ENCODE data around the gene GP1BA.
"Not testable (repeated sequence)": the region's sequence is repeated elsewhere in the genome, so short reads cannot be mapped to it uniquely, and the experiment has no call there.

GP1BA gene

DNA sequence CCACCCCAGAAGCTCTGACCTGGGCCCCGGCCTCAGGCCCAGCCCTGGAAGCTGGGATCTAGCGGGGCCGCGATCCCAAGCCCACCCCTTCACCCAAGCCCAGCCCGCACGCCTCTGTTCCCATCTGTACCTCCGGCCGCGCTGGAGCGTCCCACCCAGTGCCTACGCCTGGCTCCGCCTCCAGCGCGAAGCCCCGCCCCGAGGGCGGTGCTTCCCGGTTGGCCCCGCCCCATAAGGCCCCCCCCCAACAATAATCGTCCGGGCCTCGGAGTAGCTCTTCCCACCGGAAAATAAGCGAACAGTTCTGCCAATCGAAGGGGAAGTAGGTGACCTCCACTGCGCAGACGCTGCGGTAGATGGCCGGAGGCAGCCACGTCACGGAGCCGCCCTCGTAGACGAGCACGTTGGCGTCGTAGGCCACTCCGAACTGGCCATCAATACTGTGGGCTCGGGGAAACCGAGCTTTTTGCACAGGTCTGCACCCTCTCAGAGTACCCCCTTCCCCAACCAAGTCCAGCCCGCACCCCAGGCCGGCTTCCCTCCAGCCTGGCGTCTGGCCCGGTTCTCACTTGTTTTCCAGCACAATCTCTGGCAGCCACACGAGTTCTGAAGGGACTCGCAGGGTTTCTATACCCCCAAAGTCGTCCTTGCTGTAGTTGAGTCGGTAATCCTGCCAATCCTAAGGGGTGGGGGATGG lies 30.3 kb upstream of the GP1BA start:
- DNase-seq (ENCODE audit: low spot score) = peak; percentile 46

DNA sequence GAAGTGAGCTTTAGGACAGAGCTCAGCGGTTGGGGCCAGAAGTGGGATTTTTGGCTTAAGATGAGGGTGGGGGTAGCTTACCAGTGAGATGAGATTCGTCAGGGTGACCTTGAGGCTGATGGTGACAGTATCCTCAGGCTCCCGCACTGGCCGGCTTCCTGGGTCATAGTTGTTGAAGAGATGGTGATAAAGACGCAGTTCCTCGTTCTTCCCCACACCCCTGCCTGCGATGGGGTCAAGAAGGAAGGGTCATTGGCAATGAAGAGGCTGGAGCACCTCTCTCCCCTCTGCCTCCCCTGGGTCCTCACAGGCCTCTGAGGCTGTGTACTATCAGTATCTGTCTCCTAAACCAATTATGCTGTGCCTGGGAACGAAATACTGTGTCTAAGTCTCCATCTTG lies 29.5 kb upstream of the GP1BA start:
- no peak for DNase-seq (ENCODE audit: low spot score)

DNA sequence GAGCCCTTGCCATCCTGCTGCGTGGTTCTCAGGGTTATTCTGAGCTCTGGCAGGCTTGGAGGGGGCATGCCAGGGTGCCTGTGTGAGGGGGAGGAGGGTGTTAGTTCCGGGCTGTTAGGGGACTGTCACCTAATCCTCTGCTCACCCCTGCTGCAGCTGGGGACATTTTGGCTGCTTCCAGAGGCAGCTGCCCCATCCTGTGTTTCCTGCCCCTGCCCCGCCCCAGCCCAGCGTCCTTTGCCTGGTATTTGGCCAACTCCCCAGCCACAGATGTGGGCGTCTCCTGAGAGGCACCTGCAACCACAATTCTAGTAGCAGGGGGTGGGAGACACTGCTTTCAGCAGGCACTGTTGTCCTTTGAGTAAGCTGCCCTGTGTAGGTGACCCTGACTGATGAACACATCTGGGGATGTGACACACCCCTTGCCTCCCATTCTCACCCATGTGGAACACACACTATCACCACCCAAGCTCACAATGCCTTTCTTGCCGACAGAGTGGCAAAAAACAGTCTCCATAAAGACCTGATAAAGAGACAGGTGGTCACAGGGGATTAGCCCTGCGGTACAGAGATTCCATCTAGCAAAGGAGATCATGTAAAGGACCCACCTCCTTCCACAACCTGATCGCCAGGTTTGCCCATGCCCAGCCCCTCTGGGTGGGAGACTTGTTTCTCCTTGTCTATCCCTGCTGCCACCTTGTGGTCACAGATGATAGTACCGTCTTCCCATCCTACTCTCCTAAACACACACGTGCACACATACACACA lies 28.8 kb upstream of the GP1BA start, which contains the start of gene CHRNE:
Gene CHRNE (minus strand): TSS at position 48 of the 768 bp plus-strand sequence. CDS start 35 bp downstream, at position 13.
- DNase-seq (ENCODE audit: low spot score) = peak; percentile 68

DNA sequence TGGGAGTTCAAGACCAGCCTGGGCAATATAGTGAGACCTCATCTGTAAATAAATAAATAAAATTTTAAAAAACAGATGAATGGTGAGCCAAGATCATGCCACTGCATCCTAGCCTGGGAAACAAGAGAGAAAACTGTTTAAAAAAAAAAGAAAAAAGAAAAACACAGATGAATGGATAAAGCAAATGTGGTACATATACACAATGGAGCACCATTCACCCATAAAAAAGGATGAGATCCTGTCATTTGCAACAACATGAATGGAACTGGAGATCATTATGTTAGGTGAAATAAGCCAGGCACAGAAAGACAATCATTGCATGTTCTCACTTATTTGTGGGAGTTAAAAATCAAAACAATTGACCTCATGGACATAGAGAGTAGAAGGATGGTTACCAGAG lies 25.4 kb upstream of the GP1BA start:
- DNase-seq (ENCODE audit: low spot score) = not testable (repeated sequence)

DNA sequence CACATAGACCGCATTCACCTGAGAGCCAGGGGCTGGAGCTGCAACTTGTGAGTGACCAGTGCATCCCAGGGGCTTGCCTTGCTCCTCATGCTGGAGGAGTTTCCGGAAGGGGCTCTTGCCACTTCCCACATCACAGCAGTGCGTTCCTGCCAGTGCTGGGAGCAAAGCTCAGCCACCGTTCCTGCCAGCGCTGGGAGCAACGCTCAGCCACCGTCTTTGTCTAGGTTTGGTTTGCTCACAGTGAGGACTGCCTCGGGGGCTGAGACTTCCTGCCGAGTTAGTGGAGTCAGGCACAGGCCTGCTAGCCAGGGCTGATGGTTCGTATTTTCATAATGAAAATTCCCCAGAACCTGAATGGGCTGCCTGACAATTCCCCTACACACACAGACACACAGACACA lies 23.8 kb upstream of the GP1BA start:
- no peak for DNase-seq (ENCODE audit: low spot score)

DNA sequence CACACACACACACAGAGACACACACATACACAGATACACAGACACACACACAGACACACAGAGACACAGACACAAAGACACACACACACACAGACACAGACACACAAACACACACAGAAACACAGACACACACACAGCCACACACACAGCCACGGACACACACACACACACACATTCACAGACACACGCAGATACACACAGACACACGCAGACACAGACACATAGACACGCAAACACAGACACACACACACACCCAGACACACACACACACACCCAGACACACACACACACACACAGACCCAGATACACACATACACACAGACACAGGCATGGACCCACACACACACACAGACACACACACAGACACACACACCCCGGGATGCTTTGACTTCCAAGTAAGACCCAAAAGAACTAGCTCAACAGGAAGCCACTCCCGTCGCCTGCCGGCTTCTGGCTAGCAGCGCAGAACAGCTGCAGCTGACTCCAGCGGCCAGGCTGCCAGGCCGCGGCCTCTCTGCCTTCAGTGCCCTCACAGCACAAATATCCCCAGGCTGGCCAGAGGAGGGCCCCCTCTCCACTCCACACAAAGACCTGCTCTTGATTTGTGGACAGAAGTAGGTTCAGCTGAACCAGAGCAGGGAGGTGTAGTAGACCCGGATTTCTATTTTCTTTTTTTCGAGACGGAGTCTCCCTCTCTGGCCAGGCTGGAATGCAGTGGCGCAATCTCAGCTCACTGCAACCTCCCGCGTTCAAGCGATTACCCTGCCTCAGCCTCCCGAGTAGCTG lies 23.2 kb upstream of the GP1BA start:
- peak; percentile 89 for DNase-seq (ENCODE audit: low spot score)

DNA sequence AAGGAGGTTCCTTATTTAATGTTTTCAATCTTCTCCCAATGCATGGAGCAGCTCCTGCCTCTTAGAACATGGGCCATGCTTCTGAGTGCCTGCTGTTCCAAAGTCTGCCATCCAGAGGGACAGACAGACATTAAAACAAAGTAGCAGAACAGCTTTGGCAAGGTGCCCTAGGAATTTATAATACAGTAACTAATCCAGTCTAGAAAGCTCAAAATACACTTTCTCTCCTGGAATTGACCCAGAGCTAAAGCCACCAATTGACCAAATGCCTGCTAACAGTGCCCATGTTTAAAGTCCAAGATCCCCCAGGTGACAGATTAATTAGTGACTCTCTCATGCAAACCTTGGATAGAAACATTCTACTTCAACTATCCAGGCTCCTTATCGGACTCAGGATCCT lies 18.1 kb upstream of the GP1BA start:
- DNase-seq (ENCODE audit: low spot score) = no peak

DNA sequence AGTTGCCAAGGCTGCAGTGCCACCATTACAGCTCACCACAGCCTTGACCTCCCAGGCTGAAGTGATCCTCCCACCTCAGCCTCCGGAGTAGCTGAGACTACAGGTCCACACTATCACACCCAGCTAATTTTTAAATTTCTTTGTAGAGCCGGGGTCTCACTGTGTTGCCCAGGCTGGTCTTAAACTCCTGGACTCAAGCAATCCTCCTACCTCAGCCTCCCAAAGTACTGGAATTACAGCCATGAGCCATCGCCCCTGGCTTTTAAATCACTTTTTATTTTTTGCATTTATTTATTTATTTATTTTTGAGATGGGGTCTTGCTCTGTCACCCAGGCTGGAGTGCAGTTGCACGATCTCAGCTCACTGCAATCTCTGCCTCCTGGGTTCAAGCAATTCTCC lies 17.5 kb upstream of the GP1BA start:
- not testable (repeated sequence) for DNase-seq (ENCODE audit: low spot score)

DNA sequence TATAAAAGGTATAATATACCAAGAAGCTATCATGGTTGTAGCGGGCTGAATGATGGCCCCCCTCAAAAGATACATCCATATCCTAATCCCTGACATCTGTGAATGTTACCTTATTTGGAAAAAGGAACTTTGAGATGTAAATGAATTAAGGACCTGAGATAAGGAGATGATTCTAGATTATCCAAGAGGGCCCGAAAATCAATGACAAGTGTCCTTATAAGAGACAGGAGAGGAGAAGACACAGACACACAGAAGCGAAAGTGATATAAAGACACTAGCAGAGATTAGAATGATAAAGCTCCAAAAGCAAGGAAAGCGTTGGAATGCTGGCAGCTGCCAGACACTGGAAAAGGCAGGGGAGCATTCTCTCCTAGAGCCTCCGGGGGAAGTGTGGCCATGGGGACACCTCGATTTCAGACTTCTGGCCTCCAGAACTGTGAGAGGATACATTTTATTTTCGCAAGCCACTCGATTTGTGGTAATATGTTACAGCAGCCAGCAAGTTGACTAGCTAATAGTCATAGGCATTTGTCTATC lies 12.5 kb upstream of the GP1BA start:
- DNase-seq (ENCODE audit: low spot score) = no peak

DNA sequence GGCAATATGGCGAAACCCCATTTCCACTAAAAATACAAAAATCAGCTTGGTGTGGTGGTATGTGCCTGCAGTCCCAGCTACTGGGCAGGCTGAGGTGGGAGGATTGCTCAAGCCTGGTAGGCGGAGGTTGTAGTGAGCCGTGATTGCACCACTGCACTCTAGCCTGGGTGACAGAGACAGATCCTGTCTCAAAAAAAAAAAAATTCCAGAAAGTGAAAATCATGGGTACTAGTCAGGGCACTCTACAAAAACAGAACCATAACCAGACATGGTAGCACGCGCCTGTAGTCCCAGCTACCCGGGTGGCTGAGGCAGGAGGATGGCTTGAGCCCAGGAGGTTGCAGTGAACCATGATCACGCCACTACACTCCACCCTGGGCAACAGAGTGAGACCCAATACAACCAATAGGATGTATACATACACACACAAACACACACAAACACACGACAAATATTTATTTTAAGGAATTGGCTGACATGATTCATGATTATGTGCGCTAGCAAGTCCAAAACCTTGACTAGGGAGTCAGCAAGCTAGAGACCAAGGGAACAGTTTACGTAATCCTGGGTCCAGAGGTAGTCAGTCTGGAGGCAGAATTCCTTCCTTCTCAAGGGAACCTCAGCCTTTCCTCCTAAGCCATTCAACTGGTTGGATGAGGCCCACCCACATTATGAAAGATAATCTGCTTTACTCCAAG lies 11.6 kb upstream of the GP1BA start:
- no peak for DNase-seq (ENCODE audit: low spot score)

DNA sequence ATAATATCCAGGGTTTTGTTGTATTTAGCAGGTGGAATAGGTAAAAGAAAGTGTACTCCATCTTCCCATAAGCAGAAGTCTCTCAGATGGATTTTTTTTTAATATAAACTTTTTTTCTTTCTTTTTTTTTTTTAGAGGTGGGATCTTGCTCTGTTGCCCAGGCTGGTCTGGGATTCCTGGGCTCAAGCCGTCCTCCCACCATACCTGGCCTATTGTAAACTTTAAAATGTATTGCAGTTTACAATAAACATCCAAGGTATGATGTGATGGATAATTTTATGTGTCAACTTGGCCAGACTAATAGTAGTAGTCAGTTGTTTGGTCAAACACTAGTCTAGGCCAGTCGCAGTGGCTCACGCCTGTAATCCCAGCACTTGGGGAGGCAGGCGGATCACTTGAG lies 10.8 kb upstream of the GP1BA start:
- DNase-seq (ENCODE audit: low spot score) = no peak

DNA sequence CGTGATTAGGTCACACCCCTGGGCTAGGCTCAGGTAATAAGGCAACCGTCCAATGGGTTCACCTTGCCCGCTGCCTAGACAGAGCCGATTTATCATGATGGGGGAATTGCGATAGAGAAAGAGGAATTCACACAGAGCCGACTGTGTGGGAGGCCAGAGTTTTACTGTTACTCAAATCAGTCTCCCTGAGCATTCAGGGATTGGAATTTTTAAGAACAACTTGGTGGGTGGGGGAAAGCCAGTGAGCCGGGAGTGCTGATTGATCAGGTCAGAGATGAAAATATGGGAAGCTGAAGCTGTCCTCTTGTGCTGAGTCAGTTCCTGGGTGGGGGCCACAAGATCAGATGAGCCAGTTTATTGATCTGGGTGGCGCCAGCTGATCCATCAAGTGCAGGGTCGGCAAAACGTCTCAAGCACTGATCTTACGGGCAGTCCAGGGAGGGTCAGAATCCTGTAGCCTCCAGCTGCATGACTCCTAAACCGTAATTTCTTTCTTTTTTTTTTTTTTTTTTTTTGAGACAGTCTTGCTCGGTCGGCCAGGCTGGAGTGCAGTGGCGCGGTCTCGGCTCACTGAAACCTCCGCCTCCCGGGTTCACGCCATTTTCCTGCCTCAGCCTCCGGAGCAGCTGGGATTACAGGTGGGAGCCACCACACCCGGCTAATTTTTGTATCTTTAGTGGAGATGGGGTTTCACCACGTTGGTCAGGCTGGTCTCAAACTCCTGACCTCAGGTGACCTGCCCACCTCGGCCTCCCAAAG lies 5.3 kb upstream of the GP1BA start:
- not testable (repeated sequence) for DNase-seq (ENCODE audit: low spot score)

DNA sequence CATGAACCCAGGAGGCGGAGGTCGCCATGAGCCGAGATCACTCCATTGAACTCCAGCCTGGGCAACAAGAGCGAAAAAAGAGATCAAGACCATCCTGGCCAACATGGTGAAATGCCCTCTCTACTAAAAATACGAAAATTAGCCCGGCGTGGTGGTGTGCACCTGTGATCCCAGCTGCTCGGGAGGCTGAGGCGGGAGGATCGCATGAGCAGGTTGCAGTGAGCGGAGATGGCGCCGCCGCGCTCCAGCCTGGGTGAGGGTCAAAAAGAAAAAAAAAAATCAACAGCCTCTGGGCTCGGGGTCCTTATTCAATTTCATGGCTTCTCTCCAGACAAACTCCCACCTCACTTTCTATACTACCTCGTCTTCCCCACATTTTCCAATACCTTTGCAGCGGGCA lies 3.2 kb upstream of the GP1BA start:
- no peak for DNase-seq (ENCODE audit: low spot score)

DNA sequence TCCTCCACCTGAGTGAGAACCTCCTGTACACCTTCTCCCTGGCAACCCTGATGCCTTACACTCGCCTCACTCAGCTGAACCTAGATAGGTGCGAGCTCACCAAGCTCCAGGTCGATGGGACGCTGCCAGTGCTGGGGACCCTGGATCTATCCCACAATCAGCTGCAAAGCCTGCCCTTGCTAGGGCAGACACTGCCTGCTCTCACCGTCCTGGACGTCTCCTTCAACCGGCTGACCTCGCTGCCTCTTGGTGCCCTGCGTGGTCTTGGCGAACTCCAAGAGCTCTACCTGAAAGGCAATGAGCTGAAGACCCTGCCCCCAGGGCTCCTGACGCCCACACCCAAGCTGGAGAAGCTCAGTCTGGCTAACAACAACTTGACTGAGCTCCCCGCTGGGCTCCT lies 679 bp downstream of the GP1BA start:
- no peak for DNase-seq (ENCODE audit: low spot score)

DNA sequence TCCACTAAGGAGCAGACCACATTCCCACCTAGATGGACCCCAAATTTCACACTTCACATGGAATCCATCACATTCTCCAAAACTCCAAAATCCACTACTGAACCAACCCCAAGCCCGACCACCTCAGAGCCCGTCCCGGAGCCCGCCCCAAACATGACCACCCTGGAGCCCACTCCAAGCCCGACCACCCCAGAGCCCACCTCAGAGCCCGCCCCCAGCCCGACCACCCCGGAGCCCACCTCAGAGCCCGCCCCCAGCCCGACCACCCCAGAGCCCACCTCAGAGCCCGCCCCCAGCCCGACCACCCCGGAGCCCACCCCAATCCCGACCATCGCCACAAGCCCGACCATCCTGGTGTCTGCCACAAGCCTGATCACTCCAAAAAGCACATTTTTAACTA lies 1.6 kb downstream of the GP1BA start:
- DNase-seq (ENCODE audit: low spot score) = no peak

DNA sequence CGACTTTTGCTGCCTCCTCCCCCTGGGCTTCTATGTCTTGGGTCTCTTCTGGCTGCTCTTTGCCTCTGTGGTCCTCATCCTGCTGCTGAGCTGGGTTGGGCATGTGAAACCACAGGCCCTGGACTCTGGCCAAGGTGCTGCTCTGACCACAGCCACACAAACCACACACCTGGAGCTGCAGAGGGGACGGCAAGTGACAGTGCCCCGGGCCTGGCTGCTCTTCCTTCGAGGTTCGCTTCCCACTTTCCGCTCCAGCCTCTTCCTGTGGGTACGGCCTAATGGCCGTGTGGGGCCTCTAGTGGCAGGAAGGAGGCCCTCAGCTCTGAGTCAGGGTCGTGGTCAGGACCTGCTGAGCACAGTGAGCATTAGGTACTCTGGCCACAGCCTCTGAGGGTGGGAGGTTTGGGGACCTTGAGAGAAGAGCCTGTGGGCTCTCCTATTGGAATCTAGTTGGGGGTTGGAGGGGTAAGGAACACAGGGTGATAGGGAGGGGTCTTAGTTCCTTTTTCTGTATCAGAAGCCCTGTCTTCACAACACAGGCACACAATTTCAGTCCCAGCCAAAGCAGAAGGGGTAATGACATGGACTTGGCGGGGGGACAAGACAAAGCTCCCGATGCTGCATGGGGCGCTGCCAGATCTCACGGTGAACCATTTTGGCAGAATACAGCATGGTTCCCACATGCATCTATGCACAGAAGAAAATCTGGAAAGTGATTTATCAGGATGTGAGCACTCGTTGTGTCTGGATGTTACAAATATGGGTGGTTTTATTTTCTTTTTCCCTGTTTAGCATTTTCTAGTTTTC lies 2.3 kb downstream of the GP1BA start:
- DNase-seq (ENCODE audit: low spot score) = peak; percentile 70

DNA sequence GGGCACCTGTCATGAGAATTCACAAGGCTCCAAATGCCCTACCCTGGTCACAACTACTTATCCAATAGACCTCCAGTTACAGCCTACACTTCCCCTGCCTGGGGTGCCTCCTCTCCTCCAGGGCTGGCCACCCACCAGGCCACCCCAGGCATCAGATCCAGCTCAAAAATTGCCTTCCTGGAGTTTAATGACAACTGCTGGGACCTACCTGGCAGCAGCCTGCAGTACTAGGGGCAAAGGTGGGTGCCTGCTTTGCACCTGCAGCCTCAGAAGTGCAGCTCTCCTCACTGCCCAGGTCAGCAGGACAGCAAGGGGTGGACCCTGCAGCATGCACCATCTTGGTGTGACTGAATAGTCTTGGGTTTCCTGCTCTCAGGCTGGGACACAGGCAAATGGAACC lies 3.6 kb downstream of the GP1BA start:
- no peak for DNase-seq (ENCODE audit: low spot score)

DNA sequence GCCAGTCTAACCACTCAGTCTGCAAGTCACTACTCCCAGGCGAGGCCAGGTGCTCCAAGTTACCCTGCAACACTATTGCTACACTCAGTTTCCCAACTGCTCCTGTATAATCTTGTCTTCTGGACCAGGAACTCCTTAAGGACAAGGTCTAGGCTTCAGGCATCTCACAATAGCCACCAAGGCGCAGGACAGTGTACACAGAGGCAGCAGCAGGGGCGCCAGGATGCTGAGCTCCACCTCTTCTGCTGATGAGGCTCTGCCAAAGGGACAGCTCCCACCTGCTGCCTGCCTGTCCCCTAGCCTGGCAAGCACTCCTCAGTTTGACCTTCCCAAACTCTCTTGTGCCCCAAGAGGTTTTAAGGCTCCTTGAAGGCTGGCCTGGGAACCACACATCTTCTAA lies 4.4 kb downstream of the GP1BA start:
- no peak for DNase-seq (ENCODE audit: low spot score)

DNA sequence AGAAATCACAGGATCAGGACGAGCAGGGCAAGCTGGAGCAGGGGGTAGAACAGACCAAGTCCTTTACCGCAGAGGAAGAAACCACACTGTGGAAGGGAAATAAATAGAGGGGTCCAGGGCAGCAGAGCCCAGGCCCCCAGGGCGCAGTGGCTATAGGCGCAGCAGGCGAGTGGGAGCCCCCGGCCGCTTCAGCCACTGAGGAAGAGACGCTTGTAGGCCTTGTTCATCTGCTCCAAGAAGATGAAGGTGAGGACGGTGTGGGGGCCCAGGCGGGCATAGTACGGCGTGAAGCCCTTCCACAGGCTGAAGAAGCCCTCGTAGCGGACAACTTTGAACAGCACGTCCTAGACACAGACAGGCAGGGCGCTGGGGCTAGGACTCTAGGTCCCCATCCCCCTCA lies 5.5 kb downstream of the GP1BA start:
- no peak for DNase-seq (ENCODE audit: low spot score)

DNA sequence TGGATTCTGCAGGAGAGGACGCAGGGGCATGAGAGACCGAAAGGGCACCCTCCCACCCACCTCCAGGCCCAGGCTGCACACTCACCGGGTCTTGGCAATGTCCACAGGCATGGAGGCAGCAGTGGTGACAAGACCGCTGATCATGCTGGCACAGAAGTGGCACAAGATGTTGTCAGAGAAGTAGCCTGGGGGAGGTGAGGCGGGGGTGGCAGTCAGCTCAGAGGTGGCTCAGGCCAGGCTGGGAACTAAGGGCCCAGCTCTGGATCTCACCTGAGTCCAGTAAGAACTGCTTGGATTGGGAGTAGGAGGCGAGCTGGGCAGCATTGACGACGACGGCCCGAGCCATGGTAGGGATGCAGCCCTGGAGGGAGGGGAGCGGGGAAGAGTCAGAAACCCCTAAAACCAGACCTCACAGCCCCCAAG lies 6.0 kb downstream of the GP1BA start:
- no peak for DNase-seq (ENCODE audit: low spot score)
